HT-29 (cell line): ENCODE results near the gene ARHGAP42. TPM values are rescaled to one million over a fixed set of nuclear protein-coding genes. Genes with fewer than 3 reads are reported as not detected.

ENCODE experiments used
- DNase-seq: peaks from one replicate; pipeline ENCODE4 v3.0.0-alpha.2; 2015; ENCODE audit warnings: low spot score
- total RNA-seq: library from RNA; depleted of rRNA; stranded (reverse); fragments of >200 nt; shearing (Covaris generic); gene quantifications from 2 replicates; pipeline ENCODE4 v1.2.3, GENCODE V29; 2014

The ARHGAP42 gene
- total RNA-seq, 1 experiment from 2014 or later = 4.8 TPM

GRCh38 chr11:100759106-100759505 lies 72.0 kb downstream of the ARHGAP42 start:
- no peak for DNase-seq

DNA sequence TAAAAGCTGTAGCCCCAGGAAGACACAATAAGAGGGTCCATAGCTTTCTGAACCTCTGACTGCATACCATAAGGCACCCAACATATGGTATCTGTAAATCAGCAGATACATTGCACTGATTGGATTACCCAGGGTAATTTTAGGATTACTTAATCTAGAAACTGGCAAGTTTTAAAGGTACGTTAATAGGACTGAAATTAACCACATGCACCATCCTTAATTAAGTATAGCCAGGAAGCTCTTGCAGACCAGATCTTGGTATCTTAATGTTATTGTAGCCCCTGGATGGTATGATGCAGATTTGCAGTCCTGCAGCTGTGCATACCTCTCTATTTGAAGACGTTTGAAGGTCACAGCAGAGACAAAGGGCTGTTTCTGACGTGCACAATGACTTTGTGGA lies 72.8 kb downstream of the ARHGAP42 start:
- no peak for DNase-seq

DNA sequence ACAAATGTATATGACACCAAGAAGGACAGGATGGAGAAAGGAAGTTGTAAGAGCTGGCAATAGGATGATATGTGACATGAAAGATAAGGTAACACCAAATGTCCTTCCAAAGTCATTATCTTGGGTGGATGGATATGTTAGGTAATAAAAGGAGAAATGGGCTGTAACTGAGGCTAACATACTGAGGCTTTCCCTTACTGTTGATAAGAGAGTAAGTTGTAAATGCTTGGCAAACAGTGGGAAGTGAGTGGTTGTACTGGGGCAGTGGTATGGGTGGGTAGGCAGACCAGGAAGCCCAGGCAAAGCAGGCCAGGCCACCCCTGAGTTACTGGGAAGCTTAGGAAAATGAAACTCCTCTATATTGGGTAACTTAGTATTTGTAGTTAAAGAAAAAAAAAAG lies 73.7 kb downstream of the ARHGAP42 start:
- DNase-seq = no peak

DNA sequence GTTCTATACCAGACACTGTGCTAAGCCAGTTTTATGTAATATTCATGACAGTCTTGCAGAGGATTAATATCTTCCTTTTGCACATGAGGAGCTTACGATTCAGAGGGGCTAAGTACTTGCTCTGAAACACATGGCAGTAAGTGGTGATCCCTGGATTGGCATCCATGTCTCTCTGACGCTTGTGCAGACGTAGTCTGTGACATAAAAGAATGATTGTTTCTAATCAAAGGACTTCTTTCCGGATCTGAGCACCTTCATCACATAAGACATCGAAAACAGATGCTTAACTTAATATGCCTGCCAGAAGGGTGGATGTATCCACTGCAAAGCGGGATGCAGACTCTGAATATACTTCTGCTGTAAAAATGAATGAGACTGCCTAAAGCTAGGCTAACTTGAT lies 74.8 kb downstream of the ARHGAP42 start:
- no peak for DNase-seq

DNA sequence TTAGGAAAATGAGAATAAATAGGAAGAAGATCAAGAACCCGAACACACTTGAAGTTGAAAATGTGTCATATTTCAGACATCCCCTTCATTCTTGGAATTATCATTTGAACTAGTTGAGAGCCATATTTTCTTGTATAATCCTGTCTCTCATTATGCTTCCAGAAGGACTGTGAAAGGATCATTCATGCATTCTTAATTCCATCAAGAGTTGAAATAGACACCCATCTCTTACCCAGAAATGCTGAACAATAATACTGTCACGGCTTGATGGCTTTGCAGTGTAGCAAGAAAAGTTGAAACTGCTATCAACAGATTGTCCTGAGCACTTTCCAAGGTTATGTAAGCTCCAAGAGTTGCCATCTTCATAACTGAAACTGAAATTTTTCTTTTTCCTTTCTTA lies 79.7 kb downstream of the ARHGAP42 start:
- DNase-seq = no peak

DNA sequence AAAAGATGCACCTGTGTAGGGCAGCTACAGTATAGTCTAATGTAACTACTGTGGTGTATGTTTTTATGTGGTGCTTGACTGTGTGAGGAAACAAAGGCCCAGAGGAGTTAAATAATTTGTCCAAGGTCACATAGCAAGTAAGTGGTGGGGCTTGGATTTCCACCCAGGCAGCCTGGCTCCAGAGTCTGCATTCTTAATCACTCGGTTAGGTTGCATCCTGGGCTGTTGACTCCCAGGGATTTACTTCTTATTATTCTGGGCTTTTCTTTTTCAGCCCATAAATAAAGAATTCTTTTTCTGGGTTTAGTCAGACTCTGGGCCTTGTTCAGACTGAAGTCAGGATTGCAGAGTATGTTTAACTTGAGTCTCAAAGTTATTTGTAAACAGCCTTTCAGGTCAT lies 82.1 kb downstream of the ARHGAP42 start:
- DNase-seq = no peak

DNA sequence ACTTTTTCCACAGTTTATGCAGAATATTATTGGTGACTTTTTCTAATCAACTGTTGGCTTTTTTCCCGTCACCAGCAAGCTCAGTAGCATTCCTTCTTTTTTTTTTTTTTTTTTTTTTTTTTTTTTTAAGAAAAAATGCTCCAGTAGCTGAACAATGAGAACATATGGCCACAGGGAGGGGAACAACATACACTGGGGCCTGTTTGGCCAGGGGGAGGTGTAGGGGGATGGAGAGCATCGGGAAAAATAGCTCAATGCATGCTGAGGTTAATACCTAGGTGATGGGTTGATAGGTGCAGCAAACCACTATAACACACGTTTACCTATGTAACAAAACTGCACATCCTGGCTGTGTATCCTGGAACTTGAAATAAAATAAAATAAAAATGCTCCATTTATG lies 82.5 kb downstream of the ARHGAP42 start:
- DNase-seq = no peak

- no peak for DNase-seq
Observed at GRCh38 chr11:100774132-100774531, 87.0 kb downstream of the ARHGAP42 start.

- peak; percentile 68 for DNase-seq
Observed at GRCh38 chr11:100774859-100775258, 87.8 kb downstream of the ARHGAP42 start.

- peak; percentile 97 for DNase-seq
Observed at GRCh38 chr11:100776212-100776896, 89.3 kb downstream of the ARHGAP42 start.

GRCh38 chr11:100777103-100777502 lies 90.0 kb downstream of the ARHGAP42 start:
- peak; percentile 93 for DNase-seq

- peak; percentile 76 for DNase-seq
Observed at GRCh38 chr11:100777736-100778135, 90.6 kb downstream of the ARHGAP42 start.

- peak; percentile 40 for DNase-seq
Observed at GRCh38 chr11:100778166-100778785, 91.2 kb downstream of the ARHGAP42 start.

DNA sequence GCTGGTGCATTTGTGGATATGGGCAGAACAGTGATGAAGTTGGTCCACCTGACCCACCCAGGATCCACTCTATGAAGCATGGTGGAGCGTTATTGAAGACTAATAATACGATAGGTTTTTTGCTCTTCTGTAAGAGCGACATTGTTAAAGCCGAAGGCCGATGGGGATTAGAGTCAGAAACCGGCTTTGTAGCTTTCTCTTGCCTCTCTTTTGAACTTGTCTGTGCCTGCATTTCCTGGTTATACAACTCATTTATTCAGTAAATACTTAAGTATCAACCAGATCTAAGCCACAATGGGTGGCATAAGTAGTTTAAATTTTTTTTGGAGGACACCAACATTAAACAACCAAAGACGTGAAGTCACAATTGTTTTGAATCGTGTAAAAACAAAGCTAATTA lies 93.4 kb downstream of the ARHGAP42 start:
- DNase-seq = no peak

GRCh38 chr11:100785148-100785983 lies 98.3 kb downstream of the ARHGAP42 start:
- DNase-seq = no peak

DNA sequence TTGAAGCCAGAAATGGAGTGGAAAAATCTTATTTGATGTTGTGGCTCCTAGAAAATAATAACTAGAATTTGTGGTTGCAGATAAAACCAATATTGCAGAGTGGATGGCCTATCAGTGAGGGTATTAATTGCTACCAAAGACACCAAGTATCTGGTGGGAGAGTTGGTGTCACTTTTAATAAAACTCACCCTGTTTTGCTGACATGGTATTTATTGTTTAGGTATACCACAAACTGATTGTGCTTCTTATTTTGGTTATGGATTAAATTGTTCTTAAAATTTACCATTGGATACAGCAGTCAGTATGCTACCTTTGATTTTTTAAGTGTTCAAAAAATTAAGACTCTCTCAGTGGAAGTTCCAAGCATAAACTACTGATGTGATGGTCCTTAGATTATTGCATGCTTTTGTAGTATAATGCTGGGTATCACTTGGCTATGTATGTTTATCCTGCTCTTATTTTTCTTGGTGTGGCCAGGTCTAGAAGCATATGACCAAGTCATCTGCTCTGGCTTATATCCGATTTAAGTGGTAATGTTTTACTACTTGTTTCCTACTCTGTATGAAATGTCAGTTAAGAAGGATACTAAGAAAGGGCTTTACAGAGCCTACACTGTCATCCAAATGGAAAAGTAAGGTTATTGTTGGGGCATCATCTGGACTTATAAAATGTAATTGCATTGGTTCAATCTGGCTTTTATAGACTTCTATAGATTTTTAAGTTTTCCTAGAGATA lies 101.6 kb downstream of the ARHGAP42 start:
- no peak for DNase-seq

DNA sequence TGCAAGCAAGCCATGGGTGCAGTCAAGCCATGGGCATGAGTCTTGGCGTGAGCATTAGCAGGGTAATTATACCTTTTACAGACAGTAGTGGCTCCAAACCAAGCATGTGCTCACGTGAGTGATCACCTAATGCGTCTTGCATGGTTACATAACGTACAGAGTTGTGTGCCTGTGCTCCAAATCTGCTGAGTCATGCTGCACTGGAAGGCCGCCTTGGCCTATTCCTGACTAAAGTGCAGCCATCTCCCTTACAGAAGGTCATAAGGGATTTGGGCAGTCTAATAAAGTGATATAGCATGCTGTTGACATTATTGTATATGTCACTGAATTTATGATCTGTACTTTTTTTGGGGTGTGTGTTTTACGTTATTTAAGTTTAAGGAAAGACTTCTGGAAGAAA lies 102.4 kb downstream of the ARHGAP42 start:
- no peak for DNase-seq

DNA sequence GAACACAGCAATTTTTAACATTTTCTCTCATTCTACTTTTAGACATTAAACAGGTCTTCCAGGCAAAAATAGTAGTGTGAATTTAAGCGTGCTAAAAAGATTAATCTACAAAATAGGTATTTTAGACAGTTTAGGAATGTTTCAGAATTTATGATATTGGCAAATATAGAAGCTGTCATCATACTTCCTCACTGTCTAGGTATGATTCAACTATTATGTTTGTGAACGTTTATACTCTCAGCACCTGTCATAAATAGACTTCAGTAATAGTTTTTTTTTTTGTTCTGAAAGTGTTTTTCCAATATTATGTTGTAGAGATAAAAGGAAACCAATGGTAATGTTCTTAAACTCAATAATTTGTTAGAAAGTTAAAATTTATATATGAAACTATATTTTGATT lies 103.0 kb downstream of the ARHGAP42 start:
- DNase-seq = no peak

DNA sequence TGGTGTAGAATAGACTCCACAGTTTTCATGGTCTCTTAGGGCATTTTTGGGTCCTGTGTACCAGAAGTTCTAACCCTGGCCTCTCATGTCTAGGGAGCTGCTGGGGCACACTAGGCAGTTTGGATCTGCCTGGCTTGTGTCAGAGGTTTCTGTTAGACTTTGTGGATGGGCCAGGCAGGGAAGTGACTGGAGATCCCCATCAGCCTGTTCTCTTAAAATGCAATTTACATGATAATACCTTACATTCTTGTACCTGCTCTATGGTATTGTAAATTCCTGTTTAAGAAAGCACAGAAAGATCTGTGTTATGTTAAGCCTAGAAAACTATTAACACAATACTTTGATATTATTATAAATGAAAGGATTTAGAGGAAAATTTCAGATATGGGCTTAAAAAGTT lies 104.0 kb downstream of the ARHGAP42 start:
- no peak for DNase-seq

DNA sequence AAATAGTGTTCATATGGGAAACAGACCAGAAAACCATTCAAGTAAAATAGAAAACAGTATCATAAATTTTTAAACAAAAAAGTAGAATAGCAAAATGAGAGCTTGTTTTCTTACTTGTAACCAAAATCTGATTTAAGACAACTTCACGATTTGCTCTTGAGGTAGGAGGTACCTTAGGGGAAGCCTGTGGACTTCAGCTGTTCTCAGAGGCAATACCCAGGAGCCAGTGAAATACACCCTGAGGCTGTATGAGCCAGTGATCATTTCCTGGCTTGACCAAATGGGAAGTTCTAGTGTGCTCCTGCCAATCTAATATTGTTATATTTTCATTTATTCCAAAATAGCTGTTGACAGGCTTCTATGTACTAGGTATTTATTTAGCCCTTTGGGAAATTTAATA lies 104.8 kb downstream of the ARHGAP42 start:
- no peak for DNase-seq

DNA sequence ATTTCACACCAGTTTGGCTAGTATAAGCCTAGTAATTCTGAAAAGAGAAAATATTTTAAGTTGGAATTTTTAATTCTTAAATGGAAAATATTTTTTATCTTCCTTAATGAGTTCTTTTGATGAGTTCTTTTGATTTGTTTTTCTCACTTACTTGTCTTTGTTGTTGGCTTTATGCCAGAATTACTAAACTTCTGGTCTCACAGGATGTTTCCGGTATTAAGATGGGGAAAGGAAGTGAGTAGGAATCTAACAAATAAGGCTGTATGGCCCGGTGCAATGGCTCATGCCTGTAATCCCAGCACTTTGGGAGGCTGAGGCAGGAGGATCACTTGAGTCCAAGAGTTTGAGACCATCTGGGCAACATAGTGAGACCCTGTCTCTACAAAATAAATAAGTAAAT lies 106.4 kb downstream of the ARHGAP42 start:
- DNase-seq = no peak

GRCh38 chr11:100794446-100794845 lies 107.4 kb downstream of the ARHGAP42 start:
- no peak for DNase-seq
